ENCODE measurements around the gene MAML3.

The MAML3 gene

DNA sequence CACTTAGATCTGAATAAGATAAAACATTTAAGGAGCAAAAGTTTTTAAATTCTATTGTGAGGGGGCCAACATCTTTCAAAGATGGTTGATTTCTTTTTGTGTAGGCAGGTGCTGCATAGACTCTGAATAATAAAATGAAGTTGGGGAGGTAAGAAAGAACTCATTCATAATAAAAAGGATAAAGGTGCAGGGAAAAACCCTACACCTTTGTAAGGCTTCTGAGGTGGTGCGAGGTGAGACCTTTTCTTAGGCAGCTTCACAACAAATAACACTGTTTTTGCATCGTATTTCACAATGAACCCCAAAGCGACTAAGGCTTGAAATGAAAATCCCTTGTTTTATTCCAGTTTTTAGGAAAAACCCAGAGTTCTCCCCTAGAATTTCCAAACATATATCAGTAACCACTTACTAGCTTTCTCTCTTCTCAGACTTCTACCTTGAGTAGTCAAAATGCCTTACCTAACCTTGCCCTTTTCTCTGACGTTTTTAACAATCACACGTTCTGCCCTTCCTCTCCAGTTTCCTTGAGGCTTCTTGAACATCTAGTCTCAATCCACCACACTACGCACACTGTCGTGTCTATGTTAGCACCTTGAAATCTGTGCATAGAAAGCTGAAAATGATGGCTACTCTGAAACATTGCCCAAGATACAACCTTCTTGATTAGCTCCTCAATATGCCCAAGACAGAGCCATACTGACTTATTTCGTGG is 30.2 kb downstream of the MAML3 start:
- no peak for DNase-seq

DNA sequence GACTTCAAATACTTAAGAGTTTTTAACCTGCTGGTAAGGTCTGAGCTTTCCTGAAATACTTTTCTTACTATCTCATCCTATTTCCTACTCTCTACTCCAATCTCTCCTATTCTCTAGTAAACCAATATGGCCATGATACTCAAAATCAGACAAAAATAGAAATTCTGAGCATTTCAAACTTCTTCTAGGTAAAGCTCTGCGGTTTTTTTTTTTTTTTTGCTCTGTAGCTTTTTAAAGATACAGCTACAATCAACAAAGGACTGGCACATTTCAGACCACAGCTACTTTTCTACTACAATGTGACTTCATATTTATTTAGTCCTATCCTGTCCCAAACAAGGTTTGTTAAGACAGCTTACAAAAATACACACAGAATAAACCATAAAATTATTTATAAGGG is 31.1 kb downstream of the MAML3 start:
- peak; percentile 75 for DNase-seq

DNA sequence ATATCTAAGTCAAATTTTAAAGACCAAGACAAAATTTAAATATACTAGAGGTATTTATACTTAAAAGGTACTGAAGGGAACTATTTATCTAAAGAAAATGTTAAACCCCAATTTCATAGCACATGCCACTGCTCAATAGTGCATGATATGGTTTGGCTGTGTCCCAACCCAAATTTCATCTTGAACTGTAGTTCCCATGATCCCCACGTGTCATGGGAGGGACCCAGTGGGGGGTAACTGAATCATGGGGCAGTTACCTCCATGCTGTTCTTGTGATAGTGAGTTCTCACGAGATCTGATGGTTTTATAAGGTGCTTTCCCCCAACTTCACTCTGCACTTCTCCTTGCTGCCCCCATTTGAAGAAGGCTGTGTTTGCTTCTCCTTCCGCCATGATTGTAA is 32.3 kb downstream of the MAML3 start:
- DNase-seq = no peak

DNA sequence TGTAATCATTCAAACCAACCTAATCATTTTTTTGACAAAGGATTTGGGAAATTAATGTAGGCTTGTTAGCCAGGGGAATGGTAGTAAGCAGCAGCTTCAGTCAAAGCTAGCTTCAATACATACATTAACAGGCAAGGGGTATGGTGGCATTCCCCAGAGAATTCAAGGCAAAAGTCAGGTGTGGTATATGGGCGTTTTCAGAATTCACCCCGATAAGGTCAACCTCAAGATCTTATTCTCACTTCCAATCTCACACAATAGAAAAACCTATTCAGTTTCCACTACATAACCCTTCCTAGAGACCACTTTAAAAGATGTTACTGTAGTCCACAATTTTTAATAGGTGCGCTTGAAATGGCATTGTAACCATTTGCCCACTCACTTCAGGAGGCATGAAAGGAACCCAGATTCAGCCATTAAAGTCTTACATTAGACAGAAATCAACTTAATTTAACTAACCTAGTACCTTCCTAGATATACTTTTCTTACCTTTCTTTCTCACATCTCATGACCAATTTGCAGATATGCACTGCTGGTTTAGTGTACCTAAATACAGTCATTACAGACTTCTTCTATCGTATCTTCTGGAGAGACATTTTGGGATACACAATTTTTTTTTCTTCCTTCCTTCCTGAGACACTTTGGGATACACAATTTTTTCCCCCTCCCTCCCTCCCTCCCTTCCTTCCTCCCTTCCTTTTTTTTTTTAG is 34.9 kb downstream of the MAML3 start:
- DNase-seq = no peak

DNA sequence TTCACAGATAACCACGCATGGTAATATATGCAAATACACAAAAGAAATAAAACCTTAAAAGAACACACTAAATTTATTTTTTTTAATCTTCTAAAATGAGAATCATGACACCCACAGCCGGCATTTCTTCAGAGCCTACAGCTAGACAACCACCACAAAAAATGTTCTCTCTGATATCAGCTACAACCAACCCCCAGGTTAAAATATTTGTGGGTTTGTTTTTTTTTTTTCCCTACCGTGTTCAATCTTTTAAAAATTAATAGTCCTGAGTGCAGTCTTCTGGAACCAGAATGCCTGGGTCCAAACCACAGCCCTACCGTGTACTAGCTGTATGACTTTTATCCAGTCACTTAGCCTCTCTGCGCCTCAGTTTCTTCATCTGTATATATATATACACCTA is 36.0 kb downstream of the MAML3 start:
- peak; percentile 51 for DNase-seq

DNA sequence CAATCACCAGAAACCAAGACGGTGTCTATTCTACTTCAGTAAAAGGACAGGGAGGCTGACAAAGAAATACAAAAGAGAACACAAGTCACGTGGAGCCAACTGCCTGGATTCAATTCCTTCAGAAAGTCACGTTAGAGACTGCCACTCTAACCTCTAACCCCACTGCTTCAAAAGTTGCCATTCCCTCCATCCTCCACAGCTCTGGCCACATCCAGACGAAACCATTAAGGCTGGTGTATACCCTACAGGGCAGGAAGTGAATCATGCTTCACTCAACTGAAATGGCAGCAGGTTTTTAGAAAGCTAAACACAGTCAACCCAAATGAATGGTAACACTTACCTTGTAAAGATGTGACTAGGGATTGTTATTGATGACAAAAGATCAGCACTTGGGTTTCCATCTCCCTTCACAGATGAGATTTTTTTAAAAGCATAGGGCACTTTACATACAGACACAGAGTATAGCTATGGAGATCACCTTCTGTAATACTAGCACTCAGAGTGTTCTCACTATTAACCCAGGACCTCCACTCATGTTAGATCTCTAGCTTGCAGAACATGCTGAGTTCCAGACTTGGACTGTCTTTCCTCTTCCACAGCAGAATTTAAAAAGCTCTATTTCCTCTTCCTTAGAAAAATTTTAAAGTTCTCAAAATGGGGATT is 37.4 kb downstream of the MAML3 start:
- DNase-seq = peak; percentile 55

DNA sequence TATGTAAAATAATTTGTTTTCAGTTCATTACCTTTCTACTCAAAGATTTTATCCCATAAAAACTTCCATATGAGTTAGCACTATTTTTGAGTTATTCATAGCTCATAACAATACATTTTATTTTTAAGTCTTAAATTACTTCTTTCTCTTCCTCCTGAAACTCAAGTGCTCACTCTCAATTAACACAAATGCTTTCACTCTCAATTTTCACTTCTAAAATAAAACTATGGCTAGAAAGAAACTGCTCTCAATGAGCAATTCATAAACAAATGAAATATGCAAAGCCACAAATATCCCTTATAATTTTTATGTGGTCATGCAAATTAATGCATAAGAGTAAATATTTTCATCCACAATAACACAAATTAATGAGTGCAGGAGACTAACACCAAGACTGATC is 38.8 kb downstream of the MAML3 start:
- no peak for DNase-seq

DNA sequence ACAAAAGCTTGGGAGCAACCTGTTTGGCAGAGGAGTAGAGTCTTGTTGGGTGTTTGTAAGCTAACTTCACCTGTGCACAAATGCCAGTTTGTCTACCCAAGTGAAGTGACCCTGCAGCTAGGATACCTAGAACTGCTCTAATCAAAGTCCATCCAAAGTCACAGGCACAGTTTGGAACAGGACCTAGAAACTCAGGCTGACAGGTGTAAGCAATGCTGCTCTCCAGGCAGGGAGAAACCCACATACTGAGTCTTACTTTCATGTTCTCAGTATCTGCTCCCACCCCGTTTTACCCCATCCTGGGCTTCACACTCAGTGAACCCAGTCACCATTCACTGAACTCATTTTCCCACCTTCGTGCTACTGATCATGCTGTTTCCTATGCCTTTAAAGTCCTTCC is 40.3 kb downstream of the MAML3 start:
- no peak for DNase-seq

DNA sequence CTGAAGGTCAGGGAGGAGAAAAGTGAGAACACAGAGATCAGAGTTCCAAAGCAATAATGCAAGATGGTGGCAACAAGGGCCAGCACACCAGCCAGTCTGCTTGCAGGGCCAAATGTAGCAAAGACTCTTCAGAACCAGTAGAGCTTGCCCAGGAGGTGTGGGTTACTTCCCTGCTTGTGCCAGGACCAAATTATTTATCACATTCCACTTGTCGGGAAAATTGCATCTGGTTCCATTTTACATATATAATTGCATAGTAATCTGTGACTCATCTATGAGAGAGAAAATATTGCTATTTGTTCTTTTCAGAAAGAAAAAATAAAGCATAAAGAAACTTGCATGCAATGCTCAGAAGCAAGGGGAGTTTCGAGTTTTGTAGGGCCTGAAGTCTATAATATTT is 41.4 kb downstream of the MAML3 start:
- no peak for DNase-seq

DNA sequence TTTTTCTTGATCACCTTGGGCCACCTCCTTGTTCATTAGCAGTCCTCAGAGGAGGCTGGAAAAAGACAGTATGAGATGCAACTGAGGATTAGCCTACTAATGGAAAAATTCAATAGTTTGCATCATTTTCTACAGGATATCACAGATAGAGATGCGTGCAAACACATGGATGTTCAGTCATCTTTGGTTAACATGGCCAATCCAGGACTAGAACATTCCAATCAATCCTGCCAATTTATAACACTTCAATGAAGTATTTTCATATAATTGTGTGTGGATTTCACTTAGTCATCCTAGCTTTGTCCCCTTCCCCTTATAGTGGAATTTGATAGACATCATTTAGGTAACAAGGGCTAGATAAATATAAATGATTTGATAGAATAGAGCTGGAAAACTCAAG is 42.7 kb downstream of the MAML3 start:
- DNase-seq = no peak

DNA sequence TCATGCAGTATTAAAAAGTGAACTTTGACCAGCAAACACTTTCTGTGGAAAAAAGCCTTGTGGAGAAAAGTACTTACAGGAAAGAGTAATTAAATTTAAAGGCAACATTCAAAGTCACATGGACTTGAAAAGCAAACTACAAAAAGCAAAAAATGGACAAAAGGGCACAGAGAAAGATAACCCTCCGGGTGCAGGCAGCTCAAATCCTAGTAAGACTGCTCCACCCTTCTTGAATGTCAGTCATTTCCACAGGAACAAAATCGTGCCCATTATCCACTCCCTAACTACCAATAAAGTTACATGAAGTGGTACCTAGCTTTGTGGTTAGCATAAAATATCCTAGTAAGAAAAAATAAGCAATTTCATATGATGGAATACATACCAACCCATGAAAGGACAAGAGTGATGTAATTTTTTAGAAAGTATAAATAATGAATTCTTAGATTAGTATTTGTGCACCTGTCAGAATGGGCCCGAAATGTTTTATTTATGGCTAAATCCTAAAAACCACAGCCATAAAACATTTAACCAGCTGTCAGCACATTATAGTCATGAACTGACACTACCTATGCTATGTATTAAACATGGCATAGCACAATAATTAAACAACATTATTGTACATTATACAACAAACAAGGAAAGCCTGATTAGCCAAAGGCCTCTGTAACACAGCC is 43.3 kb downstream of the MAML3 start:
- no peak for DNase-seq

DNA sequence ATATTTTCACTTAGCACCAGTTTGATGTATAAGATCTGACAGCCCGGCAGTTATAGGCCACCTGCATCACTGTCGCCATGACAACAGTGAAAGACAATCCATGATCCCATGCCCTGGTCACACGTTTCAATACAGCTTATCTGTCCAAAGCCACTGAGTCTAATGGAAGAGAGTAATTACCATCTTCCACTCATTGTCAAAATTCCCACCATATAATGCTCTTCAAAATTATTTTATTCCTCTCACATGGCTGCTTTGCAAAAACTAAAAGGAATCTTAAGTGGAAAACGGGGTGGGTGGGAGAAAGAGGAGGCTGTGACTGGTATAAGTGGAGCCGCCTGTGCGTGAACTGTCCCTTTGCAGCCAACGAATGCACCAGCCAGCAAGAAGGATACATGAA is 44.2 kb downstream of the MAML3 start:
- DNase-seq = no peak

DNA sequence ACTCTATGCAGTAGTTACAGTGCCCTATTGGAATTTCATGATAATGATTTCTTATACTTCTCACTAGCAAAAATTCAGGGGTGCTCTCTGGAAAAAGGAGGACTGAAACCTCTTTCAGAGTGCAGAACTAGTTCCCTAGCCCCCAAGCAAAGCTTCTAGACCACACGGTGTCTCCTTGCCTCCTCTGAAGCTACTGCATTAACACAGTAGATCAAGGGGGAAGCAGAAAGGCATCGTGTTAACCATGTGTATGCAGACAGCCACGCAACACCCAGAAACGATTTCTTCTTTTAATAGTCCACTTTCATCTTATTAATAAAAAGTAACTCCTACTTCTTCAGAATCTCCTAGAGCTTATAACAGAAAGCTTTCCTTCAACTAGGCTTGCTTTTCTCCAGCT is 44.7 kb downstream of the MAML3 start:
- peak; percentile 44 for DNase-seq

DNA sequence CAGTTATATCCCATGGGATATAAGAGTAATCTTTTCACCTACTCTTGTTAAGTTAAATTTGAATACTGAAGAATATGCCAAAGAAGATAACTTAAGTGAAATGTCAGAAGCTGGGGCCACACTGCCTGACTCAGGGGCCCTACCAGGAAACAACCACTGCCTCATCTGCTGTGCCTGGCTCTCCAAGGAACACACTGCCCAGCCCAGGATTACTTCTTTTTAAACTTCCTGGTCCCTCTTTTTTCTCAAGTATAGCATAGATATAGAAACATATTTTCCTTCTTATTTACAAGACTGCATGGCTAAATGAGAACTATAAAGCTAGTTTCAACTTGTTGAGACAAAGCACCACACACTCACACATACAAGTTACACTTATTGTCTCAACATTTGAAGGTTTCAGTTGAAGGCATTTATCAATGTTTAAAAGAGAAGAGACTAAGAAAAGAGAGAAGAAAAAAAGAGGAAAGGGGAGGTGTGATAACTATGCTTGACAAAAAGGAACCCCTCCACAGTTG is 45.2 kb downstream of the MAML3 start:
- DNase-seq = no peak

DNA sequence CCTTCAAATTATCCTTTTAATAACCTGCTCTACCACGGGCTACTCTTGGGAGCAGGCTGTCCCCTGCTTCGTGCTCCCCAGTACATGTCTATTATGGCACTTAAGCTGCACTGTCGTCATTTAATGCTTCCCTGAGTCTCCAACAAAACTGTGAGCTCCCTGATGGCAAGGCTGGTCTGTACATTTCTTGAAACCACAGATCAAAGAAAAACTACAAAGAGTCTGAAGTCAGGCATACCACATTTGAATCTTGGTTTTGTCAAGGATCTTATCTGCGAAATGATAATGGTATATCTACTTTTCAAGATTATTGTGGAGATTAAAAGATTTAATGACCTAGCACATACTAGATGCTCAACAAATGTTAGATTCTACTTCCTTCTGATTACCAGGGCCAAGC is 45.7 kb downstream of the MAML3 start:
- peak; percentile 32 for DNase-seq

DNA sequence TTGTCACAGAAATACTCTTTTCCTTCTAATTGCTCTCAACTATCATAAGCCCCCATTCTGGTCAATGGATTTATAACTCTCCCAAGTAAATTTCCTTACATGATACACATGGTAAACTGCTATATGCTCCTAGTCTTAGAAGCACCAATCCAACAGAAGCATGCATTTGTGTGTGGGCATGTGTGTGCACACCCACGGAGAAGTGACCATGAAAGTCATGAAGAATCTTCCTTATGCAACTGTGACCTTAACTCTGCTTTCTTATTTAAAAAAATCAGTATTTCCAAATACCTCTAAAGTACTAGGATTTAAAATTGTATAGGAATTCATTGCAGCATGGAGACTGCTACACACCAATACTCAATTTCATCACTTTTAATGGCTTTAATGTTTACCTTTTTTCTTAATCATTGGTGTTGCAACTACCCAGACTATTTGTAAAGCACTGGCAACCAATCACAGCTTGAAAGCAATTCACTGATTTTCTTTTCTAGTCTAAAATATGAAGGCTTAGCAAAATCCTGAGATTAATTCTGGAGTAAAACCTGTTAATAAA is 47.6 kb downstream of the MAML3 start:
- DNase-seq = no peak

DNA sequence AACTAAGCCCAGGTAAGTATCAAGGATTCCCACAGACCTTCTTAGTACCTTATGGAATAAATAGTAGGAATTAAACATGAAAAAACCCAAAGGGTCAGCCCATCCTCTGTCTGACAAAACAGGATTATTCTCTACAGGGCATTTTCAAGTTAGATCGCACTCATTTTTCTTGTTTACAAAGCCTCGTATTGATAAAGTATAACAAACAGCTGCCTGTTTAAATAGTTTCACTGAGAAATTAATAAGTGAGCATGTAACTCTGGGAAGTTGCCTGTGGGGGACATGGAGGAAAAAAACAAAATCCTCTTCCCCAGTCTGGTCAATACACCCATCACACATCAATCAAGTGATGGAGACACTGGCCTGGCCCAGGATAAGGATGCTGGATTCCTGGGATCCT is 48.5 kb downstream of the MAML3 start:
- no peak for DNase-seq

DNA sequence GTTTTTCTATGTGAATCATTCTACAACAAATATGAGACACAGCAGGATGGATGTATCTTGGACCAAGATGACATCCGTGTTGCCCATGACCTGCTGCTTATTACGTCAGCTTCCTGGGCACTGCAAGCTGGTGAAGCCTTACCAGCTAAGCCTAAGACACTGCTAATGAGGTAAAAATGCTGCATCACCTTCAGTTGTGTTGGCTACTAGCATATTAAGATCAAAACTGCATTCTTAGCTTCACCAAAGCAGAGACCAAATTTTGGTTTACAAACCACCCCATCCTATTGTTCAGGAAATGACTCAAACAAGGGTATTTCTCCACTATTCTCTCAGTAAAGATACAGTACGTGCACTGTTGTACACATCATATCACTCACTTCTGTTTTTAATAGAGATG is 50.3 kb downstream of the MAML3 start:
- DNase-seq = peak; percentile 71

DNA sequence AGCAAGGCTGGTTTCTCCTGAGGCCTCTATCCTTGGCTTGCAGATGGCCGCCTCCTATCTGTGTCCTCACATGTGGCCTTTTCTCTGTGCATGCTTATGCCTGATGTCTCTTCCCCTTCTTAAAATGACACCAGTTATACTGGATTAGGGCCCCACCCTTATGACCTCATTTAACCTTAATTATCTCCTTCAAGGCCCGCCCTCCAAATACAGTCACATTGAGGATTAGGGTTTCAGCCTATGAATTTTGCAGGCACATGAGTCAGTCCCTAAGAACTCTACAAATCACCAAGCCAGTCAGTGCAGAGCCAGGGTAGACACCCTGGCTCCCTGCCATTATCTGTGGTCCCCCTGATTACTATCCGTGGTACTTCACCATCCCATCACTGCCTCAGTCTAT is 51.6 kb downstream of the MAML3 start:
- peak; percentile 88 for DNase-seq

DNA sequence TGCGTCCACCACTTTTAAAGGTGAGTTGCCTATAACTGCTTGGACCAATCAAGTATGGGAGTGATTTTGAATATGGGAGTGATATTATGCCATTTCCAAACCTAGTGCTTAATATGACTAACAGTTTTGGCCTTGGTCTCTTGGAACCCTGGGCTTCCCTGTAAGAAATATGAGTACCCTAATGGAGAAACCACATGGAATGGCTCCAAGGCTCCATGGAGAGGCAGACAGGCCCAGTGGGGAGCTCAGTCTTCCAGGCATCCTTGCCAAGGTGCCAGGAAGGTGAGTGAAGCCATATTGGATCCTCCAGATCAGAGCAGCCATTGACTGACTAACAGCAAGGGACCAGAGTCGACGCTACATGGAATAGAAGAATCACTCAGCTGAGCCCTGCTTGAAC is 53.2 kb downstream of the MAML3 start:
- DNase-seq = no peak

DNA sequence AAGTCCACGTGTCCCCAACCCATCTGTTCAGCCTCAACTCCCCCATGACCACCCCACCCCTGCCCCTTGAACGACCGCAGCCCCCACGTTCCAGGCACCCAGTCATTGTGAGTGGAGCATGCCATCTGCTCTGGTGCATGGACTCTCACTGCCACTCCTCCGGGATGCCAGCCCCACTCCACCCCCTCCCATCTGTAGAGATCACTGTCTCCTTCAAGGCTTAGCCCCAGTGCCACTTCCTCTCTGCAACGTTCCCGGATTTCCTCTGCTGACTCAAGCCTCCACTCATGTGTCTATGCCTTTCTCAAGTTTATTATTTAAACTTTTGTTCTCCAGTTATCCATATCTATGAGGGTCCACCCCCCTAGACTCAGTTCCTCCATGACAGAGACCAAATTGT is 54.0 kb downstream of the MAML3 start:
- peak; percentile 85 for DNase-seq

DNA sequence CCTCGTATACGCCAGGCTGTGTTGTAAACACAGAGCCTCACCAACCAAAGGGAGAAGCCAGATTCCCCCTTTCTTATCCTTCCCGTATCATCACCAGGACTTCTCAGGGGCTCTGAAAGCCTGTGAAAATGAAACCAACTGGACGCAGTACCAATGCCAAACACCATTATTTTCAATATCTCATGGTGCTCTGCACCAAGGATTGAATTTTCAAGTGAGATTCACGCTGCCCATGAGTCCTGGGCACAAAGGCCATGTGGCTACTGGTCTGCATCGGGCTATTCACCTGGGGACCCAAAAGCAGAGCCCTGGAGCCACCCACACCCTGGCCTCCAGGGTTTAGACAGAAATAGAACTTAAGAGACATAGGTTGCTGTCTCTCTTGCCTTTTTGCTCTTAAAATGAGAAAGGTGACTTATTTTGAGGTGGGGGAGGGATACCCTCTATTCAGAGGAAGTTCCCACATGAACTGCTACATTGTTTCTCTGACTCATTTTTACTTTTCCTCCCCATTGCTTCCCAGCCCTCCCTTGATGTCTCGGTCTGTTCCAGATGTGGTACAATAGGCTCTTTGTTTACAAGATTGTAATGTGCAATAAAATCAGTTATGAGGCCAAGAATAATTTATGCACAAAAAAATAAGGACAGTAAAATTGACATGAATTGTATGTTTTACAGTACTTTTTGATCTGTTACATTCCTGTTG is 55.4 kb downstream of the MAML3 start:
- DNase-seq = no peak

DNA sequence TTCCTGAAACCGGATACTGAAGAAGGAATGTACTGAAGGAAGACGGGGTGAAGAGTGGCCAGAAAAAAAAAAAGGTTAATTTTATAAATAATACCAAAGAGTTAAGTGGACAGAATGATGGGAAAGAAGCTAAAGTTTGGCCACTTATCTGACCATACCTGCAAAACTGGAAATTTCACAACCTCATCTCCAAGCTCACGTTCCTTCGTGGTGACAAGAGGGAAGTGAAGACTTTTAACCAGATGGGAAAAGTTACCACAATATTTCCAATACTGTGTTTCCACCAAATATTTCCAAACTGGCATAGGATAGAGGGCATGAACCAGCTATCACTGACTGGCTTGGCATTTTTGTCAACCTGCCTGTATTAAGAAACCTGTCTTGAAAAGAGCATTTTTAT is 56.4 kb downstream of the MAML3 start:
- DNase-seq = no peak

Data from hematopoietic multipotent progenitor cell treated with erythropoietin and hydrocortisone succinate and interleukin-3 and kit ligand, for 4 days (in vitro differentiated cells).